HFFc6 (cell line): ENCODE measurements around the gene PSMD1. TPM values are rescaled to one million over a fixed set of nuclear protein-coding genes. Genes with fewer than 3 reads are reported as not detected.
A peak's percentile ranks its signal among the peaks of the same experiment; 100 is the strongest.

Experiments
- DNase-seq: peaks from one replicate; pipeline ENCODE4 v3.0.0-alpha.2; 2018
- H3K27ac Mint-ChIP-seq: 2 replicates; pipeline ENCODE4 v1.8.0; 2020; ENCODE audit warnings: mild to moderate bottlenecking, mixed read lengths
- H3K27me3 Mint-ChIP-seq: 2 replicates; pipeline ENCODE4 v1.8.0; 2021; ENCODE audit warnings: mild to moderate bottlenecking, moderate library complexity, mixed read lengths; ENCODE audit not compliant: insufficient read depth
- H3K36me3 Mint-ChIP-seq: 2 replicates; pipeline ENCODE4 v1.8.0; 2021; ENCODE audit warnings: low read depth, mixed read lengths
- H3K4me1 Mint-ChIP-seq: 2 replicates; pipeline ENCODE4 v1.8.0; 2020; ENCODE audit warnings: low read depth, mixed read lengths
- H3K4me3 Mint-ChIP-seq: 2 replicates; pipeline ENCODE4 v1.8.0; 2020; ENCODE audit warnings: mild to moderate bottlenecking, moderate library complexity, mixed read lengths
- H3K9me3 Mint-ChIP-seq: 2 replicates; pipeline ENCODE4 v1.8.0; 2020; ENCODE audit warnings: mild to moderate bottlenecking, mixed read lengths
- CTCF ChIP-seq: fragments of 200-600 bp; sonication (generic); IDR thresholded peaks from 2 replicates; pipeline ENCODE4 v1.5.0; 2021; ENCODE audit warnings: antibody characterized with exemption, mild to moderate bottlenecking
- total RNA-seq, 6 experiments: library from RNA; stranded (reverse); fragmentation: NEBNext Ultra II Directional; extraction: Animal tissue kit (Norgen Biotek cat#: 25700); gene quantifications; 2 replicates in 1 of 6; 3 replicates in 5 of 6; pipeline ENCODE4 v1.2.3, GENCODE V29; 2021

PSMD1 gene
- total RNA-seq, 6 experiments from 2014 or later = 139 to 200 (median 167) TPM

- Mint-ChIP-seq H3K36me3 (peaks cover 7% of the 10 kb centered on the region; the same call in 1 of the 2 replicates), H3K27me3 (no peaks in the 10 kb centered on the region; the same call in 1 of the 2 replicates), H3K4me3 (no peak overlapping the region), H3K27ac (no peak overlapping the region), H3K9me3 (no peaks in the 10 kb centered on the region), H3K4me1 (peaks cover 44% of the 10 kb centered on the region)
- DNase-seq = no peak
- no peak for TF ChIP-seq CTCF
Observed at GRCh38 chr2:231184319-231184718, 127.7 kb downstream of the PSMD1 start.

- Mint-ChIP-seq H3K4me1 (peaks cover 41% of the 10 kb centered on the region), H3K27ac (no peak overlapping the region), H3K4me3 (no peak overlapping the region), H3K27me3 (no peaks in the 10 kb centered on the region; the same call in 1 of the 2 replicates), H3K9me3 (no peaks in the 10 kb centered on the region), H3K36me3 (peaks cover 7% of the 10 kb centered on the region; the same call in 1 of the 2 replicates)
- no peak for TF ChIP-seq CTCF
- no peak for DNase-seq
Observed at GRCh38 chr2:231185050-231185725, 128.5 kb downstream of the PSMD1 start.

GRCh38 chr2:231185886-231186285, 129.2 kb downstream of the PSMD1 start:
- Mint-ChIP-seq H3K4me1 (peaks cover 35% of the 10 kb centered on the region), H3K27me3 (no peaks in the 10 kb centered on the region; the same call in 1 of the 2 replicates), H3K27ac (no peak overlapping the region), H3K4me3 (no peak overlapping the region), H3K9me3 (no peaks in the 10 kb centered on the region), H3K36me3 (peaks cover 7% of the 10 kb centered on the region; the same call in 1 of the 2 replicates)
- DNase-seq = no peak
- TF ChIP-seq CTCF = no peak

- H3K27ac Mint-ChIP-seq = no peak overlapping the region
- peaks cover 32% of the 10 kb centered on the region for H3K4me1 Mint-ChIP-seq
- no peaks in the 10 kb centered on the region; the same call in 1 of the 2 replicates for H3K27me3 Mint-ChIP-seq
- no peaks in the 10 kb centered on the region for H3K9me3 Mint-ChIP-seq
- no peak for DNase-seq
- H3K4me3 Mint-ChIP-seq = no peak overlapping the region
- TF ChIP-seq CTCF = no peak
- H3K36me3 Mint-ChIP-seq = peaks cover 7% of the 10 kb centered on the region; the same call in 1 of the 2 replicates
Observed at GRCh38 chr2:231186325-231186724, 129.7 kb downstream of the PSMD1 start.

GRCh38 chr2:231187736-231188505, 131.3 kb downstream of the PSMD1 start:
- H3K9me3 Mint-ChIP-seq = no peaks in the 10 kb centered on the region
- peaks cover 27% of the 10 kb centered on the region for H3K4me1 Mint-ChIP-seq
- no peak overlapping the region for H3K4me3 Mint-ChIP-seq
- peak; percentile 63 for DNase-seq
- H3K36me3 Mint-ChIP-seq = peaks cover 1% of the 10 kb centered on the region; the same call in 1 of the 2 replicates
- TF ChIP-seq CTCF = no peak
- H3K27ac Mint-ChIP-seq = peak overlapping the region; percentile 54
- no peaks in the 10 kb centered on the region; the same call in 1 of the 2 replicates for H3K27me3 Mint-ChIP-seq
